Stimulated activated CD8-positive, alpha-beta memory T cell treated with anti-CD3 and anti-CD28 coated beads, Interleukin-15, amount 100 ng/mL, for 1 hour (primary cell): ENCODE data around the gene COL25A1.
"Not testable (repeated sequence)": the region's sequence is repeated elsewhere in the genome, so short reads cannot be mapped to it uniquely, and the experiment has no call there.

Source experiments
- DNase-seq: peaks from one replicate; pipeline ENCODE4 v3.0.0-alpha.2; 2020; ENCODE audit warnings: low read depth

The COL25A1 gene

GRCh38 chr4:109046471-109047201 is 255.8 kb downstream of the COL25A1 start:
- DNase-seq = no peak

GRCh38 chr4:109044431-109044830 is 258.0 kb downstream of the COL25A1 start:
- DNase-seq = no peak

- no peak for DNase-seq
These were observed 259.2 kb downstream of the COL25A1 start for GRCh38 chr4:109043286-109043685.

GRCh38 chr4:109041463-109042360 is 260.7 kb downstream of the COL25A1 start:
- no peak for DNase-seq

GRCh38 chr4:109040441-109040840 is 262.0 kb downstream of the COL25A1 start:
- DNase-seq = no peak

- DNase-seq = no peak
These were observed 265.4 kb downstream of the COL25A1 start for GRCh38 chr4:109037026-109037425.

- DNase-seq = no peak
These were observed 268.5 kb downstream of the COL25A1 start for GRCh38 chr4:109033993-109034392.

- no peak for DNase-seq
These were observed 269.8 kb downstream of the COL25A1 start for GRCh38 chr4:109032671-109033070.

GRCh38 chr4:109029987-109030386 is 272.5 kb downstream of the COL25A1 start:
- no peak for DNase-seq

GRCh38 chr4:109027016-109027500 is 275.4 kb downstream of the COL25A1 start:
- no peak for DNase-seq

- DNase-seq = no peak
These were observed 275.9 kb downstream of the COL25A1 start for GRCh38 chr4:109026588-109026987.

- no peak for DNase-seq
These were observed 276.9 kb downstream of the COL25A1 start for GRCh38 chr4:109025471-109026076.

- DNase-seq = no peak
These were observed 279.5 kb downstream of the COL25A1 start for GRCh38 chr4:109022961-109023360.

GRCh38 chr4:109021630-109022029 is 280.8 kb downstream of the COL25A1 start:
- not testable (repeated sequence) for DNase-seq

GRCh38 chr4:109020861-109021260 is 281.6 kb downstream of the COL25A1 start:
- DNase-seq = no peak

GRCh38 chr4:109016200-109016599 is 286.3 kb downstream of the COL25A1 start:
- no peak for DNase-seq

- DNase-seq = no peak
These were observed 287.0 kb downstream of the COL25A1 start for GRCh38 chr4:109015413-109015810.

- no peak for DNase-seq
These were observed 287.7 kb downstream of the COL25A1 start for GRCh38 chr4:109014593-109015412.

- DNase-seq = no peak
These were observed 290.1 kb downstream of the COL25A1 start for GRCh38 chr4:109012286-109012880.

GRCh38 chr4:109011241-109012026 is 291.0 kb downstream of the COL25A1 start:
- DNase-seq = no peak
